NCI-H2227 treated with DMSO at 0.1 percent for 48 hours (cell line): ENCODE results near the gene FGF18.
"Not testable (repeated sequence)": the region's sequence is repeated elsewhere in the genome, so short reads cannot be mapped to it uniquely, and the experiment has no call there.

Experiments
- DNase-seq: peaks from one replicate; lab custom pipeline; 2025; lab: John Stamatoyannopoulos, UW

Gene FGF18

DNA sequence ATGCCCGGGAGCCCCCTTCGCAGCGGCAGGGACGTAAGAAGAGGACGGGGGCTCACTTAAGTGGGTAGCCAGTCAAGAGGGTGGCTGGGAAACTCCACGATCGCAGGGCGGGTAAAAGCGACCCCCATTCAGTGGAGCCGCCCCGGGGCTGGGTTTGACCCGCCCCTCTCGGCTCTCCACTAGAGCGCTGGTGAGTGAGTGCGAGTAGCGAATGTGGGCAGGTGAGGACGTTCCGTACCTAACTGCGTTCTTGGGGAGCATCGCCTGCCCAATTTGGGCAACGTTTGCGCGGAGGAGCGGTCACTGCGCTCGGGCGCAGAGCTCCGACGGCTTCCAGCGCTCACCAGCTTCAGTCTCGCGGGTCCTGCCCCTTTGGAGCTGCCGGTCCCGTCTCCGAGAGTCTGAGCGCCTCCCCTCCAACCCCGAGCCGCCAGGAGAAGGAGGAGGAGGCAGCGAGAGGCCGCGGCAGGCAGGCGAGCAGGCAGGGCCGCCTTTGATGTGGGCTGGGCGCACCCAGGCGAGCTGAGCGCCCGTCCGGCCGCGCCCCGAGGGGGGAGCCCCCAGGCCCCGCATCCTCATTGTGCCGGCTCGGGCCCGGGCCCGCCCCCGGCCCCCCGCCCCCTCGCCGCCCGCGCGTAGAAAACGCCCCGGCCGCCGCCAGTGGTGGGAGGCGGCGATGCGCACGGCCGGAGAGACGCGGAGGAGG is at the start of gene FGF18:
Gene FGF18 (plus strand): TSS at position 666 of the 706 bp plus-strand sequence. CDS start 553 bp downstream, outside the sequence.
- peak; percentile 25 for DNase-seq

- no peak for DNase-seq
These were observed 49.5 kb upstream of the FGF18 start for GRCh38 chr5:171369898-171370297.

DNA sequence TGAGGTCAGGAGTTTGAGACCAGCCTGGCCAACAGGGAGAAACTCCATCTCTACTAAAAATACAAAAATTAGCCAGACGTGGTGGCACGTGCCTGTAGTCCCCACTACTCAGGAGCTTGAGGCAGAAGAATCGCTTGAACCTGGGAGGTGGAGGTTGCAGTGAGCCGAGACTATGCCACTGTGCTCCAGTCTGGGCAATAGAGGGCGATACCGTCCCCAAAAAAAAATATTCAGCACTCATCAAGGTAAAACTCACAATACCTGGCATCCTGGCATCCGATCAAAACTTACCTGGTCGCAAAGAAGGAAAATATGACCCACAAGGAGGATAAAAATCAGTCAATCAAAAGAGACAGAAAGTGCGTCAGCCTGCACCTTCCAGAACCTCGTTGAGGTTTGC is 48.6 kb upstream of the FGF18 start:
- DNase-seq = not testable (repeated sequence)

DNA sequence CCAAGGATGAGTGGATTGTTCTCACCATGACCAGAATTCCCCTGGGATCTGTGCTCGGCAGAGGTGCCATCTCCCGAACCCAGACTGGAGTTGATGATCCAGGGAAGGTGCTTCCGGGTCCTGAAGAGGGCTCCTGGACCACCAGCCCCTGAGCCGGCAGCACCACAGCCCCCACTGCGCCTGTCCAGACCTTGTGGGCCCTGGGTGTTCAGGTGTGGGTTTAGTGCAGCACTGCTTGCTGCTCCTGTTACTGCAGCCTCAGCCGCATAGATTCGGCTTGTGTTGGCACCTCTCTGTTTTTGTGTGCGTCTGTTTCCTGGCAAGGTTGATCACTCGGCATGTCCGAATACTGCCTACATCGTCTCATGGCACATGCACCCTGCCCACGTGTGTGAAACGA is 48.1 kb upstream of the FGF18 start:
- no peak for DNase-seq

- no peak for DNase-seq
These were observed 39.5 kb upstream of the FGF18 start for GRCh38 chr5:171379961-171380360.

- DNase-seq = not testable (repeated sequence)
These were observed 35.0 kb upstream of the FGF18 start for GRCh38 chr5:171384416-171384815.

GRCh38 chr5:171384999-171385398 is 34.4 kb upstream of the FGF18 start:
- DNase-seq = not testable (repeated sequence)

DNA sequence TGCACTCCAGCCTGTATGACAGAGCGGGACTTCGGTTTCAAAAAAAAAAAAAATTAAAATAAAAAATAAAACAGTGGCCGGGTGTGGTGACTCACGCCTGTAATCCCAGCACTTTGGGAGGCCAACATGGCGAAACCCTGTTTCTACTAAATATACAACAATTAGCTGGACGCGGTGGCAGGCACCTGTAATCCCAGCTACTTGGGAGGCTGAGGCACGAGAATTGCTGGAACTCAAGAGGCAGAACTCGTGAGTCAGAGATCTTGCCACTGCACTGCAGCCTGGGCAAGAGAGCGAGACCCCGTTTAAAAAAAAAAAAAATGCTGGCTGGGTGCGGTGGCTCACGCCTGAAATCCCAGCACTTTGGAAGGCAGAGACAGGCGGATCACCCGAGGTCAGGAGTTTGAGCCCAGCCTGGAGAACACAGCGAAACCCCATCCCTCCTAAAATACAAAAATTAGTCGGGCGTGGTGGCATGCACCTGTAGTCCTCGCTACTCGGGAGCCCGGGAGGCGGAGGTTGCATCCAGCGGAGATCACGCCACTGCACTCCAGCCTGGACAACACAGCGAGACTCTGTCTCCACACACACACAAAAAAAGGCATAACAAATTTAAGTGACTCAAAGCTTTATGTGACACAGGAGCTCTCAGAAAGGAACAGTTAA is 33.3 kb upstream of the FGF18 start:
- DNase-seq = no peak

DNA sequence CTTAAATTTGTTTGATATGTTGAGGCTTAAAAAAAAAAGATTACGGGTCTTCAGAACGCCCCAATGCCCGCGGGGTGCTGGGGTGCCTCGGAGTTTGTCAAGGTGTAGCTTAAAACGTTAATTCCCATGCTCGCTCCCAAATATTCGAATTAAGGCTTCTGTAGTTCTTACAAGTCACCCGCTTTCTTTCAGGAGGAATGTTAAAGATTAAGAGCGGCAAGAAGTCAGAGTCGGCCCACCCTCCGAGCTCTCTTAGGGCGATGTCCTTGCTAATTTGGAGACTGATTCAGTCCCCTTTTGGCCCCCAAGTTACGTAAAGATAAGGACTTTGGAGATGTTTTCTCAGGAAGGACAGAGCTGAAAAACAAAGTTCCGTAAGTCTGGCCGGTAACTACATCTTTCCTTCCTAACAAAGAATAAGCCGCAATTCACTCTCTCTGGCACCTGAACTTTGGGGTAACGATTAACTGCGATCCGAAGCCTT is 32.5 kb upstream of the FGF18 start:
- peak; percentile 51 for DNase-seq

DNA sequence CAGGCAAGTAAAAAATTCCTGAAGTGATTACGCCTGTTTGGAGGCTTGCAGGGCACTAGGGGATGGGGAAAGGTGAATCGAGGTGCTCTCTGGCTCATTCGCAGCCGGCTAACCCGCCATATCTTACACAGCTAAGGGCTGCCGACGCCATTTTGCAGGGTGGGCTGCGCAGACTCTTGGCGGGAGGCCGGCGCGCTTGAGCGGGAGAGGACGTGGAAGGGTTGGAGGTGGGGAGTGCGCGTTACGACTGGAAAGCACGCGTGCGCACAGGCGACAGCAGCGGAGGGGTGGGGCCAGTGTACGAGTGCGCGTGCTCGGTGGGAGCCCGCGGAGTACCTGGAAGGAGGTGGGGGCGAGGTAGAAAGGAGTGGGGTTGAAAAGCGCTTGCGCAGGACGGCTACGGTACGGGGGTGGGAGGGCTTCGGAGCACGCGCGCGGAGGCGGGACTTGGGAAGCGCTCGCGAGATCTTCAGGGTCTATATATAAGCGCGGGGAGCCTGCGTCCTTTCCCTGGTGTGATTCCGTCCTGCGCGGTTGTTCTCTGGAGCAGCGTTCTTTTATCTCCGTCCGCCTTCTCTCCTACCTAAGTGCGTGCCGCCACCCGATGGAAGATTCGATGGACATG is 32.0 kb upstream of the FGF18 start, which contains the start of gene NPM1:
Gene NPM1 (plus strand): TSS at position 505 of the 625 bp plus-strand sequence. CDS start 100 bp downstream, at position 605.
- DNase-seq = peak; percentile 97

DNA sequence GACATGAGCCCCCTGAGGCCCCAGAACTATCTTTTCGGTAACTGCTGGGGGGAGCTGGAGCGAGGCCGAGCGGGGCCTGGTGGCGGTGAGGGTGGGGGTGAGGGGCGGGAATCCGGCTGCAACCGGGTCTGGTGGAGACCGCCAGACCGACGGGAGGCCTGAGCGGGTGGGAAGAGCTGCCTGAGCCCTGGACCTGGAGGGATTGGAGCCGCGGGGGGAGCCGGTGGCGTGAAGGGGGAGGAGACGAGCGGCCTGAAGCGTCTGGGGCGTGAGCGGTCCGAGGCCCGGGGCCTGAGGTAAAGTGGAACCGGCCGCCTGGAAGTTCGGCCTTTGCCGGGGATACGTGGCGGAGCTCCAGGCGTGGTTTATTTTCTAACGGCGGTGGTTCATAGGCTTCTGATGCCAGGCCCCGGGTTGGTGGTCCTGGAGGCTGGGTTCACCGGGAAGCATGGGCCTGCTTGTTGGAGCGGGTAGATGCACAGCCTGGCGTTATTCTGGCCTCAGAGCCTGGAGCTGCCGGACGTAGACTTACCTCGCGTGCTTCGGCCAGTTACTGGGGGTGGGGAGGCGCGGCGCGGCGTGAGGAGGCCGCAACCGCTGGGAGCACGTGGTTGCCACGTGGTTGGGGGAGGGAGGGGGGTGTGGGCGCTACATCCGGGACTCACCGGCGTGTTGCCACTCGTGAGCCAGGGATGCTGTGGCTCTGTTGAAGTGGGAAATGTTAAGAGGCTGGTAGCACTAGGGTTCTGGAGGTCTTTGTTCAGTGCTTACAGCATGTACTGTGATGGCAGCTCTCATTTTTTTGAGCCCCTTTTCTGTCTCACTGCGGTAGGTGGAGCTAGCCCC is 31.3 kb upstream of the FGF18 start:
- peak; percentile 14 for DNase-seq

- no peak for DNase-seq
These were observed 30.7 kb upstream of the FGF18 start for GRCh38 chr5:171388816-171389168.

- no peak for DNase-seq
These were observed 28.4 kb upstream of the FGF18 start for GRCh38 chr5:171390883-171391677.

DNA sequence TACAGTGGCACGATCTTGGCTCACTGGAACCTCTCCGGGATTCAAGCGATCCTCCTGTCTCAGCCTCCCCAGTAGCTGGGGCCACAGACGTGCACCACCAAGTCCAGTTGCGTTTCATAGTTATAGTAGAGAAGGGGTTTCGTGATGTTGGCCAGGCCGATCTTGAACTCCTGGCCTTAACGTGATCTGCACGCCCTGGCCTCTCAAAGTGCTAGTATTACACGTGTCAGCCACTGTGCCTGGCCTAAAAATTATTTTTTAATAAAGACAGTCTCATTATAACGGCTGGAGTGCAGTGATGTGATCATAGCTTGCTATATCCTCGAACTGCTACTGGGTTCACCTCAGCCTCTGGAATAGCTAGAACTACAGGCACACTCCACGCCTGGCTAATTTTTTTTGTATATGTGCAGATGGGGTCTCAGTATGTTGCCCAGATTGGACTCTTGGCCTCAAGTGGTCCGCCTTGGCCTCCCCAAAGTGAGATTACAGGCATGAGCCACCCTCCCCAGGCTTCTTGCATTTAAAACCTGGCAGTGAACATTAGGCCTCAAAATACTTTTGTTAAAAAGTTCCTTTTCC is 27.4 kb upstream of the FGF18 start:
- DNase-seq = no peak

DNA sequence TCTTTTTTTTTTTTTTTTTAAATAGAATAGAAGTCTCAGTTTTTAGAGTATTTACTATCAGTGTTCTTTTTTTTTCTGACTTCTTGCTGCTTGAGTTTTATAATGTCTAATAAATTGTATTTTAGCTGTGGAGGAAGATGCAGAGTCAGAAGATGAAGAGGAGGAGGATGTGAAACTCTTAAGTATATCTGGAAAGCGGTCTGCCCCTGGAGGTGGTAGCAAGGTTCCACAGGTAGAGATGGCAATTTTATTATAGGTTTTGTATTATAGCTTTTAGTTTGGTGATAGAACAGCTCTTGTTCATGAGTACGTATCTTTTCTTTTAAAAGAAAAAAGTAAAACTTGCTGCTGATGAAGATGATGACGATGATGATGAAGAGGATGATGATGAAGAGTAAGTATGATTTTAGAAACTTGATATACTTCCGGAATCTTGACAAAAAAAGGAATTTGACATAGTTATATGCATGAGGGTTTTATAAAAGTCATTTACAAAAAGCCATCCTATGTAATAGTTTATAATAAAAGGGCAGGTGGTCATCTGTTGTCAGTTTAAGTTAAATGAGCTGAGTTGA is 26.8 kb upstream of the FGF18 start:
- no peak for DNase-seq

GRCh38 chr5:171395042-171395441 is 24.4 kb upstream of the FGF18 start:
- DNase-seq = no peak

GRCh38 chr5:171396583-171396982 is 22.9 kb upstream of the FGF18 start:
- not testable (repeated sequence) for DNase-seq

DNA sequence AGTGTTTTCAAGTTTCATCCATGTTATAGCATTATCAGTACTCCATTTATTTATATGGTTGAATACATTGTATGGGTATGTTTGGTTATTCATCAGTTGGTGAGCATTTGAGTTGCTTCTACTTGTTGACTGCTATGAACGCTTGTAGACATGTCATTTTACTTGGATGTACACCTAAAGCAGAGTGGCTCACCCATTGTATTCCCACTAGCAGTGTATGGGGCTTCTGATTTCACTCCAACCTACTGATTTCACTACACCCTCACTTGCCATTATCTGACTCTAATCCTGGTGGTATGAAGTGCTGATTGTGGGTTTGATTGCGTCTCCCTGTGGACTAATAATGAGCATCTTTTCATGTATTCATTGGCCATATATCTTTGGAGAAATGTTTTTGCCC is 22.3 kb upstream of the FGF18 start:
- no peak for DNase-seq

DNA sequence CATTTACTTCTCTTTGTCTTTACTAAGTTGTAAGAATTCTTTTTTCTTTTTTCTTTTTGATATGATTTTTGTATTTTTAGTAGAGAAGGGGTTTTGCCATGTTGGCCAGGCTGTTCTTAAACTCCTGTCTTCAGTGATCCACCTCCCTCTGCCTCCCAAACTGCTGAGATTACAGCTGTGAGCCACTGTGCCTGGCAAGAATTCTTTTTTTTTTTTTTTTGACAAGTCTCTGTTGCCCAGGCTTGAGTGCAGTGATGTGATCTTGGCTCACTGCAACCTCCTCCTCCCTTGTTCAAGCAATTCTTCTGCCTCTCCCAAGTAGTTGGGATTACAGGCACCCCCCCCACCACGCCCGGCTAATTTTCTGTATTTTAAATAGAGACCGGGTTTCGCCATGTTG is 21.8 kb upstream of the FGF18 start:
- DNase-seq = no peak

DNA sequence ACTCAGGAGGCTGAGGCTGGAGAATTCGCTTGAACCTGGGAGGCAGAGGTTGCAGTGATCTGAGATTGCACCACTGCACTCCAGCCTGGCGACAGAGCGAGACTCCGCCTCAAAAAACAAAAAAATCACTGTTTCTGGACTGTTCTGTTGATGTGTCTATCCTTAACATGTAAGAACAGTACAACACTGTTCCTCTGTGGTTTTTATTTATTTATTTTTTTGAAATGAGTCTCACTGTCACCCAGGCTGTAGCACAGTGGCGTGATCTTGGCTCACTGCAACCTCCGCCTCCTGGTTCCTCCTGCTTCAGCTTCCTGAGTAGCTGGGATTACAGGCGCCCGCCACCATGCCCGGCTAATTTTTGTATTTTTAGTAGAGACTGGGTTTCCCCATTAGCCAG is 20.8 kb upstream of the FGF18 start:
- DNase-seq = not testable (repeated sequence)
